ENCODE results near the gene EPM2AIP1. TPM values are rescaled to one million over a fixed set of nuclear protein-coding genes. Genes with fewer than 3 reads are reported as not detected.
A peak's percentile ranks its signal among the peaks of the same experiment; 100 is the strongest.

EPM2AIP1 gene
- total RNA-seq, 3 donors from 2014 or later (not counting 1 experiment from before 2014, with no cell fraction given), result 25.6 to 33.7 (median 32.5) TPM

- peaks cover 24 to 31% of the 10 kb centered on the region in 2 donors for H3K4me1 Mint-ChIP-seq
- TF ChIP-seq, protein P1, sequence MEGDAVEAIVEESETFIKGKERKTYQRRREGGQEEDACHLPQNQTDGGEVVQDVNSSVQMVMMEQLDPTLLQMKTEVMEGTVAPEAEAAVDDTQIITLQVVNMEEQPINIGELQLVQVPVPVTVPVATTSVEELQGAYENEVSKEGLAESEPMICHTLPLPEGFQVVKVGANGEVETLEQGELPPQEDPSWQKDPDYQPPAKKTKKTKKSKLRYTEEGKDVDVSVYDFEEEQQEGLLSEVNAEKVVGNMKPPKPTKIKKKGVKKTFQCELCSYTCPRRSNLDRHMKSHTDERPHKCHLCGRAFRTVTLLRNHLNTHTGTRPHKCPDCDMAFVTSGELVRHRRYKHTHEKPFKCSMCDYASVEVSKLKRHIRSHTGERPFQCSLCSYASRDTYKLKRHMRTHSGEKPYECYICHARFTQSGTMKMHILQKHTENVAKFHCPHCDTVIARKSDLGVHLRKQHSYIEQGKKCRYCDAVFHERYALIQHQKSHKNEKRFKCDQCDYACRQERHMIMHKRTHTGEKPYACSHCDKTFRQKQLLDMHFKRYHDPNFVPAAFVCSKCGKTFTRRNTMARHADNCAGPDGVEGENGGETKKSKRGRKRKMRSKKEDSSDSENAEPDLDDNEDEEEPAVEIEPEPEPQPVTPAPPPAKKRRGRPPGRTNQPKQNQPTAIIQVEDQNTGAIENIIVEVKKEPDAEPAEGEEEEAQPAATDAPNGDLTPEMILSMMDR (IDR thresholded peaks at IDR 0.05), result no peak
- no peaks in the 10 kb centered on the region for H3K27me3 Mint-ChIP-seq (ENCODE audit: low read depth in 2 of 2)
- 40% methylated on average over 1 of the region's 3 CpGs for WGBS (ENCODE audit: insufficient coverage)
- Histone ChIP-seq H3K27ac (ENCODE audit: low read length) (no peak overlapping the region), H3K27me3 (ENCODE audit: control insufficient read depth, insufficient read depth, low read length) (no peaks in the 10 kb centered on the region), H3K4me3 (ENCODE audit: low read length) (no peak overlapping the region), H3K36me3 (ENCODE audit: control insufficient read depth, insufficient read depth, low read length) (peaks cover 44% of the 10 kb centered on the region), H3K4me1 (ENCODE audit: control insufficient read depth, insufficient read depth, low read length) (peaks cover 17% of the 10 kb centered on the region), H3K9me3 (ENCODE audit: control insufficient read depth, insufficient read depth, low read length) (no peaks in the 10 kb centered on the region)
- peak overlapping the region in 1 of 2 donors; percentile 29 for H3K27ac Mint-ChIP-seq
- ATAC-seq (no peak), DNase-seq (no peak)
- H3K9me3 Mint-ChIP-seq, result no peaks in the 10 kb centered on the region
- H3K36me3 Mint-ChIP-seq, result peaks cover 16% of the 10 kb centered on the region
- H3K4me3 Mint-ChIP-seq, result peak overlapping the region; percentile 51
- intact Hi-C loops (cut with micrococcal nuclease), result no loop called here
Measured at GRCh38 chr3:36989005-36989404, 3.9 kb downstream of the EPM2AIP1 start.

GRCh38 chr3:36988356-36988755, 4.6 kb downstream of the EPM2AIP1 start:
- 36% methylated on average over 2 of the region's 2 CpGs for WGBS (ENCODE audit: insufficient coverage)
- no peaks in the 10 kb centered on the region for H3K9me3 Mint-ChIP-seq
- intact Hi-C loops (cut with micrococcal nuclease), result no loop called here
- Histone ChIP-seq H3K4me1 (ENCODE audit: control insufficient read depth, insufficient read depth, low read length) (peaks cover 17% of the 10 kb centered on the region), H3K36me3 (ENCODE audit: control insufficient read depth, insufficient read depth, low read length) (peaks cover 50% of the 10 kb centered on the region), H3K4me3 (ENCODE audit: low read length) (no peak overlapping the region), H3K27ac (ENCODE audit: low read length) (peak overlapping the region; percentile 4), H3K9me3 (ENCODE audit: control insufficient read depth, insufficient read depth, low read length) (no peaks in the 10 kb centered on the region), H3K27me3 (ENCODE audit: control insufficient read depth, insufficient read depth, low read length) (no peaks in the 10 kb centered on the region)
- TF ChIP-seq, protein P1 (IDR thresholded peaks at IDR 0.05), result no peak
- no peaks in the 10 kb centered on the region for H3K27me3 Mint-ChIP-seq (ENCODE audit: low read depth in 2 of 2)
- H3K27ac Mint-ChIP-seq, result peak overlapping the region; percentile 12 to 29
- peak overlapping the region; percentile 2 for H3K4me3 Mint-ChIP-seq
- H3K36me3 Mint-ChIP-seq, result peaks cover 16% of the 10 kb centered on the region
- DNase-seq (peak in 1 of 2 donors; percentile 48), ATAC-seq (no peak)
- peaks cover 24 to 31% of the 10 kb centered on the region in 2 donors for H3K4me1 Mint-ChIP-seq

GRCh38 chr3:36981006-36981405, 11.9 kb downstream of the EPM2AIP1 start:
- H3K36me3 Mint-ChIP-seq, result peaks cover 22% of the 10 kb centered on the region
- Histone ChIP-seq H3K36me3 (ENCODE audit: control insufficient read depth, insufficient read depth, low read length) (peaks cover 38% of the 10 kb centered on the region), H3K9me3 (ENCODE audit: control insufficient read depth, insufficient read depth, low read length) (peaks cover 3% of the 10 kb centered on the region), H3K27me3 (ENCODE audit: control insufficient read depth, insufficient read depth, low read length) (no peaks in the 10 kb centered on the region), H3K27ac (ENCODE audit: low read length) (no peak overlapping the region), H3K4me1 (ENCODE audit: control insufficient read depth, insufficient read depth, low read length) (no peaks in the 10 kb centered on the region), H3K4me3 (ENCODE audit: low read length) (no peak overlapping the region)
- no peak for DNase-seq
- 95% methylated on average over 4 of the region's 4 CpGs for WGBS (ENCODE audit: insufficient coverage)
- H3K27ac Mint-ChIP-seq, result no peak overlapping the region
- intact Hi-C loops (cut with micrococcal nuclease), result no loop called here
- TF ChIP-seq, protein P1 (IDR thresholded peaks at IDR 0.05), result no peak
- no peak for ATAC-seq
- no peaks in the 10 kb centered on the region for H3K27me3 Mint-ChIP-seq (ENCODE audit: low read depth in 2 of 2)
- no peak overlapping the region for H3K4me3 Mint-ChIP-seq
- H3K9me3 Mint-ChIP-seq, result peaks cover 4 to 8% of the 10 kb centered on the region in 2 donors
- peaks cover 0 to 4% of the 10 kb centered on the region in 2 donors for H3K4me1 Mint-ChIP-seq

- no peaks in the 10 kb centered on the region for H3K9me3 ChIP-seq (ENCODE audit: control insufficient read depth, insufficient read depth, low read length)
- H3K36me3 Mint-ChIP-seq, result no peaks in the 10 kb centered on the region
- no peaks in the 10 kb centered on the region for H3K27me3 Mint-ChIP-seq (ENCODE audit: low read depth in 2 of 2)
- no peak overlapping the region for H3K4me3 ChIP-seq (ENCODE audit: low read length)
- DNase-seq (no peak), ATAC-seq (no peak)
- no CpG with 5 or more reads among the region's 1 CpG for WGBS (ENCODE audit: insufficient coverage)
- H3K4me3 Mint-ChIP-seq, result no peak overlapping the region
- intact Hi-C loops (cut with micrococcal nuclease), result no loop called here
- H3K27ac ChIP-seq (ENCODE audit: low read length), result no peak overlapping the region
- H3K4me1 ChIP-seq (ENCODE audit: control insufficient read depth, insufficient read depth, low read length), result peaks cover 3% of the 10 kb centered on the region
- peaks cover 7 to 16% of the 10 kb centered on the region in 2 donors for H3K4me1 Mint-ChIP-seq
- H3K36me3 ChIP-seq (ENCODE audit: control insufficient read depth, insufficient read depth, low read length), result no peaks in the 10 kb centered on the region
- H3K27ac Mint-ChIP-seq, result no peak overlapping the region
- TF ChIP-seq, protein P1 (IDR thresholded peaks at IDR 0.05), result no peak
- H3K9me3 Mint-ChIP-seq, result peaks cover 0 to 4% of the 10 kb centered on the region in 2 donors
- no peaks in the 10 kb centered on the region for H3K27me3 ChIP-seq (ENCODE audit: control insufficient read depth, insufficient read depth, low read length)
Measured at GRCh38 chr3:36973139-36973538, 19.8 kb downstream of the EPM2AIP1 start.

All from natural killer cell (primary cell).